Sigmoid colon (tissue), 7 donors: ENCODE results near the gene PLPPR1. TPM values are rescaled to one million over a fixed set of nuclear protein-coding genes. Genes with fewer than 3 reads are reported as not detected.

Experiments
- DNase-seq: peaks from one replicate; pipeline ENCODE4 v3.0.0-alpha.2; 2019
- H3K27ac ChIP-seq, 4 donors: fragments of 200-600 bp; sonication (generic); one replicate each; pipeline ENCODE4 v1.5.1; 2016 to 2019; ENCODE audit warnings: mild to moderate bottlenecking in 1 of 4
- H3K27me3 ChIP-seq, 3 donors: fragments of 200-600 bp; sonication (generic); one replicate each; pipeline ENCODE4 v1.5.1; 2019; ENCODE audit warnings: mild to moderate bottlenecking in 1 of 3
- H3K36me3 ChIP-seq, 4 donors: fragments of 200-600 bp; sonication (generic); one replicate each; pipeline ENCODE4 v1.5.1; 2016 to 2019
- H3K4me1 ChIP-seq, 4 donors: fragments of 200-600 bp; sonication (generic); one replicate each; pipeline ENCODE4 v1.5.1; 2017 to 2019
- H3K4me3 ChIP-seq, 4 donors: fragments of 200-600 bp; sonication (generic); one replicate each; pipeline ENCODE4 v1.5.1; 2017 to 2019; ENCODE audit warnings: mild to moderate bottlenecking in 2 of 4, moderate library complexity in 1 of 4
- H3K9me3 ChIP-seq, 4 donors: fragments of 200-600 bp in 3 of 4; sonication (generic) in 3 of 4; one replicate each; pipeline versions ENCODE4 v1.5.1 to v1.6.1; 2013 to 2019
- EP300 ChIP-seq, 4 donors: sonication (generic); formaldehyde crosslinking; IDR thresholded peaks; one replicate each; pipeline ENCODE4 v1.6.1; 2017; ENCODE audit warnings: antibody characterized with exemption in 4 of 4
- POLR2A ChIP-seq, 2 donors: fragments of 450-650 bp; IDR thresholded peaks; one replicate each; pipeline ENCODE4 v1.6.1; 2016; ENCODE audit warnings: antibody characterized with exemption in 2 of 2, mild to moderate bottlenecking in 2 of 2, moderate library complexity in 2 of 2
- POLR2AphosphoS5 ChIP-seq, 4 donors: sonication (generic); formaldehyde crosslinking; IDR thresholded peaks; one replicate each; pipeline ENCODE4 v1.6.1; 2017; ENCODE audit warnings: antibody characterized with exemption in 4 of 4
- WGBS, 2 donors: extraction: QIAGEN DNeasy Blood & Tissue Kit; methylation state at CpG; one replicate each; pipeline ENCODE4 v1.1.7; 2013; 5-methylcytosine and 5-hydroxymethylcytosine counted together
- intact Hi-C: fragments of 100-400 bp; cut with DNase I; formaldehyde crosslinking; loops from one replicate; pipeline ENCODE4 v1.15.1; 2023
- polyA plus RNA-seq, 3 donors: library from polyadenylated mRNA; stranded (reverse); fragments of 200-250 nt; gene quantifications; one replicate each; pipeline ENCODE4 v1.2.3, GENCODE V29; 2013
- small RNA-seq, 3 donors: library from RNA; depleted of rRNA; stranded (forward); fragments of <200 nt; gene quantifications; one replicate each; pipeline ENCODE3, GENCODE V24; 2016
- total RNA-seq, 4 donors: library from RNA; depleted of rRNA; stranded (reverse); fragments of >200 nt; gene quantifications; one replicate each; pipeline ENCODE4 v1.1.0, GENCODE V29; 2016
- TF ChIP-seq, protein P1 (sequence below), 4 experiments: fragments of 450-650 bp in 3 of 4; fragments of 200-600 bp in 1 of 4; IDR thresholded peaks; one replicate each; pipeline ENCODE4 v1.5.1; 2016 to 2019; ENCODE audit warnings: antibody characterized with exemption in 4 of 4, mild to moderate bottlenecking in 3 of 4, moderate library complexity in 2 of 4
- donor health status: healthy with polysubstance abuse.
- donor health status: Bipolar disorder and iron deficiency.
- donor health status: healthy.

PLPPR1 gene
- total and polyA plus RNA-seq, 7 donors, result 0.07 to 0.81 (median 0.38) TPM; not detected in 3

DNA sequence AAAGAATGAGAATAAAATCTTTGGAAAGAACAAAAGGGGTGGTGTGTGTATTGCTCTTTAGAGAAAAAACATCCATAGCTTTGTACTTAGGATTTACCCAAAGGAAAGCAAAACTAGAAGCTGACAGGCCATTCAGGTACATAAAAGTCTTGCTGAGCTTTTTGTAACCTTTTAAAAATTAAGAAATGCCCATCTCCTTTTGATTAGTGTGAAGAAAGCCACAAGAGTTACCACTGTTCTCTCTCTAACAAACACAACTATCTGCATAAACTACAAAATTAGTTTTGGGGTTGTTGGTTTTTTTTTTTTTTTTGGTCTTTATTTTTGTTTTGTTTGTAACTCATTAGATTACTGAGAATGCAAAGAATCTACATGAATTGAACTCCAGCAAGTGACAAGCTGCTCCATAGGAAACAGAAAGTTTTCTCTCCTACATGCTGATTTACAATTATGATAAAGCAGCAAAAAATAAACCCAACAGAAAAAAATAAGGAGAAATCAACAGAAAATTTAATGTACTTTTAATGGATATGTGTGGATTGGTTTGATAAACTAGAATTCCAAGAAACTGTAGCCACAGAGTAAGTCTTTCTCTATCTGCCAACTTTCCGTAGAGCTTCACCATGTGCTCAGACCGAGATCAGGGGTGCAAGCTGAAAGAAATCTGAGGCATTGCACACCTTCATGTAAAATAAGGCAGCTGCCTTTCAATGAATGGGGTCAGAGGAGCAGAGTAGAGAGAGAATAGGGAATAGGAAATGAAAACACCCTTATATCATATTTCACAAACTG lies 344.0 kb downstream of the PLPPR1 start:
- Histone ChIP-seq H3K4me3 (no peak overlapping the region), H3K36me3 (no peaks in the 10 kb centered on the region), H3K27ac (no peak overlapping the region), H3K27me3 (no peaks in the 10 kb centered on the region), H3K4me1 (no peaks in the 10 kb centered on the region), H3K9me3 (no peaks in the 10 kb centered on the region)
- DNase-seq, result no peak
- no peak for TF ChIP-seq POLR2AphosphoS5 (IDR thresholded peaks at IDR 0.05)
- TF ChIP-seq POLR2A (IDR thresholded peaks at IDR 0.05), result no peak
- no peak for TF ChIP-seq EP300 (IDR thresholded peaks at IDR 0.05)
- TF ChIP-seq, protein P1, sequence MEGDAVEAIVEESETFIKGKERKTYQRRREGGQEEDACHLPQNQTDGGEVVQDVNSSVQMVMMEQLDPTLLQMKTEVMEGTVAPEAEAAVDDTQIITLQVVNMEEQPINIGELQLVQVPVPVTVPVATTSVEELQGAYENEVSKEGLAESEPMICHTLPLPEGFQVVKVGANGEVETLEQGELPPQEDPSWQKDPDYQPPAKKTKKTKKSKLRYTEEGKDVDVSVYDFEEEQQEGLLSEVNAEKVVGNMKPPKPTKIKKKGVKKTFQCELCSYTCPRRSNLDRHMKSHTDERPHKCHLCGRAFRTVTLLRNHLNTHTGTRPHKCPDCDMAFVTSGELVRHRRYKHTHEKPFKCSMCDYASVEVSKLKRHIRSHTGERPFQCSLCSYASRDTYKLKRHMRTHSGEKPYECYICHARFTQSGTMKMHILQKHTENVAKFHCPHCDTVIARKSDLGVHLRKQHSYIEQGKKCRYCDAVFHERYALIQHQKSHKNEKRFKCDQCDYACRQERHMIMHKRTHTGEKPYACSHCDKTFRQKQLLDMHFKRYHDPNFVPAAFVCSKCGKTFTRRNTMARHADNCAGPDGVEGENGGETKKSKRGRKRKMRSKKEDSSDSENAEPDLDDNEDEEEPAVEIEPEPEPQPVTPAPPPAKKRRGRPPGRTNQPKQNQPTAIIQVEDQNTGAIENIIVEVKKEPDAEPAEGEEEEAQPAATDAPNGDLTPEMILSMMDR (IDR thresholded peaks at IDR 0.05), result no peak
- 85 to 89% methylated on average over 2 of the region's 2 CpGs for whole genome bisulfite sequencing, 2 donors
- intact Hi-C loops, result no loop called here

Small RNAs within 50 kb of the gene (small RNA-seq; reads per million reads assigned to genes)
- gene RF00322, result 0 reads per million in 3 donors
